Stimulated activated CD8-positive, alpha-beta memory T cell treated with anti-CD3 and anti-CD28 coated beads, Interleukin-15, amount 100 ng/mL, for 48 hours (primary cell): ENCODE measurements around the gene CDKN2C.
A peak's percentile ranks its signal among the peaks of the same experiment; 100 is the strongest.
"Not testable (repeated sequence)": the region's sequence is repeated elsewhere in the genome, so short reads cannot be mapped to it uniquely, and the experiment has no call there.

Experiments
- DNase-seq, 2 donors: peaks; one replicate each; pipeline ENCODE4 v3.0.0-alpha.2; 2020; ENCODE audit warnings: low read depth in 2 of 2

CDKN2C gene

DNA sequence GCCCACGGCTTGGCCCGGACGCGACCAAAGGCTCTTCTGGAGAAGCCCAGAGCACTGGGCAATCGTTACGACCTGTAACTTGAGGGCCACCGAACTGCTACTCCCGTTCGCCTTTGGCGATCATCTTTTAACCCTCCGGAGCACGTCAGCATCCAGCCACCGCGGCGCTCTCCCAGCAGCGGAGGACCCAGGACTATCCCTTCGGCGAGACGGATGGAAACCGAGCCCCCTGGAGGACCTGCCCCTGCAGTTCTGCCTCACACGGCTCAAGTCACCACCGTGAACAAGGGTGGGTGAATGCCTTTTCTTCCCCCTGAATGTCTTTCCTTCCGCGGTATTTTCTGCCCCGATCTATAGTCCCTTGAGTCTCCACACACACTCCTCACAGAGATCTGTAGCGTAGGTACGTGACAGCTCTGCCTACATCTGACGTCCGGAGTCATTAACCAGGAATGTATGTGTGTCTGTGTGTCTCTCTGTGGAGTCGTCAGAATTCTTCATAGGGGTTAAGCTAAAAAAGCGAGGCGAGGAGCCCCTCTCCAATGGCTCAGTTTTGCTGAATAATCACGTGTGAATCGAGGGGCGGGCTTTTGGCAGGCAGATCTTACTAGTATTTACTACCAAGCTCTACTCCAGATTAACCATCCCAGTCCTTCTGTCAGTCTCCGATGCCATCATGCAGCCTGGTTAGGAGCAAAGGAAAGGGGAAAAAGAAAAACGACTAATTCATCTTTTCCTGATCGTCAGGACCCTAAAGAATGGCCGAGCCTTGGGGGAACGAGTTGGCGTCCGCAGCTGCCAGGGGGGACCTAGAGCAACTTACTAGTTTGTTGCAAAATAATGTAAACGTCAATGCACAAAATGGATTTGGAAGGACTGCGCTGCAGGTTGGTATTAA is at the start of gene CDKN2C:
Gene CDKN2C, plus strand, starts transcription at position 635 of the 898 bp plus-strand sequence. Its CDS starts 124 bp downstream, at position 759.
- peak in 1 of 2 donors; percentile 15 for DNase-seq

DNA sequence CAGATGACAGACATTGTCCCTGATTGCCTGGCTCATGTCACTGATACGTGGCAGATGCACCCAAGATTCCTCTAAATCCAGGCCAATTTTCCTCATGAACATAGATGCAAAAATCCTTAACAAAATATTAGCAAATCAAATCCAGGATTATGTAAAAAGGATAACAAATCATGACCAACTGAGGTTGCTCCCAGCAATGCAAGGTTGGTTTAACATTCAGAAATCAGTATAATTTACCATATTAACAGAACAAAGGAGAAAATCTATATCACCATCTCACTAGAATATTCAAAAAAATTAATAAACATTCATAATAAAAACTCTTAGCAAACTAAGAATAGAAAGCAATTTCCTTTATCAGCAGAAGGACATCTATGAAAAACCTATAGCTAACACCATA is 49.6 kb upstream of the CDKN2C start:
- DNase-seq = no peak

DNA sequence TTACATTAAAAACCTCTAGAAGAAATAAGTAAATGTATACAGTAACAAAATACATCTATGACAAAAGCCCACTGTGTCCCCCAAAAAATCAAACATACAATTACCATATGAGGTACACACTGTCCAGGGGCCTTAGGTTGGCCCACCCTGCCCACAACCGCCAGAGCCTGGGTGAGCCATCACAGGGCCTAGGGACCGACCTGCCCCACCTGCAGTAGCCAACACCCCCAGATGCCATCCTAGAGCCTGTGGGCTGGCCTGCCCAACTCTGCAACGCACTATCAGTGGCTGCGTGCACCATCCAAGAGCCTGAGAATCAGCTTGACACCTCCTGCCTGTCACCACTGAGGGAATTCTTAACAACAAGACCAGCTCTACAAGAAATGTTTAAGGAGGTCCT is 49.0 kb upstream of the CDKN2C start:
- DNase-seq = no peak

DNA sequence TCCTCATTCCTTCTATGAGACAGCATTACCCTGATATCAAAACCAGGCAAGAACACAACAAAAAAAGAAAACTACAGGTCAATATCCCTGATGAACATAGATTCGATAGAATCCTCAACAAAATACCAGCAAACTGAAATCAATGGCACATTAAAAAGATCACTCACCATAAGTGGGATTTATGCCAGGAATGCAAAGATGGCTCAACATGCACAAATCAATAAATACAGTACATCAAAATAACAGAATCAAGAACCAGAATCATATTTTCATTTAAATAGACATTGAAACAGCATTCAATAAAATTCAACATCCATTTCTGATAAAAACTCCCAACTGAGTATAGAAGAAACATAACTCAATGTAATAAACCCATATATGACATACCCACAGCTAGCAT is 46.5 kb upstream of the CDKN2C start:
- DNase-seq = no peak

DNA sequence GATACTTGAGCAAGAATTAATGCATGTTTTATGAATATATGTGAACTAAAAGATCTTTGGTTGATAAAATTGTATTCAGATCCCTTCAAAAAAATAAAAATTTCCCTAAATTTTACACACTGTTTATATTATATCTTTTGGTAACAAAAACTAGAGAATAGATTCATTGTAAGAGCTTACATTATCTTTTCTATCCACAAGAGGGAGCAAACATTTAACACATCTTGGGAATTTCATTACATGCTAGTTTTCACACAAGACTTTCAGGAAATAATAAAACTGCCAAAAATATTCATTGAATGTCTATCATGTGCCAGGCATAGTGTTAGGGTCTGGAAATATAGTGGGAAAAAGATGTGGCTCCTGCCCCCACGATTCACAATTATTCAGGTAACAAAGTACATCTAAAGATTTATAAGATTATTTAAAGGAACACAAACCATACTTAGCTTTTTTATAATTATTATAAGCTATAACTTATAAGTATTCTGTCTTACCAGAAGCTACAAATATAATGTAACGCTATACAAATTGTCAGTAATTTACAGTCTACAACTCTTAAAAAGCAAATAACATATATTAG is 40.6 kb upstream of the CDKN2C start:
- DNase-seq = no peak

DNA sequence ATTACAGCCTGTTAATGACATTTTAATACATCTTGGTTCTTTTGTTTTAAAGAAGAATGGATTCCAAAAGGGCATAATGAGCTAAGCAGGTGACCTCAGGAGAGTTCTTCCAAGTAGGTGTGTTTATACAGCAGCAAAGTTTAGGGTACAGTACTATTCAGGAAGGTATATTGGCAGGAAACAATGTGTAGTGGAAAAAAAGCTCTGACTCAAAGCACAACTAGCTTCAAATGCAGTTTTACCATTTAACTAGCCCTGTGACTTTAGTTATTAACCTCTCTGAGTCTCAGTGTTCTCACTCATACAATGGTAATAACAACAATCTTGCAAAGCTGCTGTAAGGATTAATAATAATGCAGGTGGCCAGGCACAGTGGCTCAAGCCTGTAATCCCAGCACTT is 39.9 kb upstream of the CDKN2C start:
- no peak for DNase-seq

DNA sequence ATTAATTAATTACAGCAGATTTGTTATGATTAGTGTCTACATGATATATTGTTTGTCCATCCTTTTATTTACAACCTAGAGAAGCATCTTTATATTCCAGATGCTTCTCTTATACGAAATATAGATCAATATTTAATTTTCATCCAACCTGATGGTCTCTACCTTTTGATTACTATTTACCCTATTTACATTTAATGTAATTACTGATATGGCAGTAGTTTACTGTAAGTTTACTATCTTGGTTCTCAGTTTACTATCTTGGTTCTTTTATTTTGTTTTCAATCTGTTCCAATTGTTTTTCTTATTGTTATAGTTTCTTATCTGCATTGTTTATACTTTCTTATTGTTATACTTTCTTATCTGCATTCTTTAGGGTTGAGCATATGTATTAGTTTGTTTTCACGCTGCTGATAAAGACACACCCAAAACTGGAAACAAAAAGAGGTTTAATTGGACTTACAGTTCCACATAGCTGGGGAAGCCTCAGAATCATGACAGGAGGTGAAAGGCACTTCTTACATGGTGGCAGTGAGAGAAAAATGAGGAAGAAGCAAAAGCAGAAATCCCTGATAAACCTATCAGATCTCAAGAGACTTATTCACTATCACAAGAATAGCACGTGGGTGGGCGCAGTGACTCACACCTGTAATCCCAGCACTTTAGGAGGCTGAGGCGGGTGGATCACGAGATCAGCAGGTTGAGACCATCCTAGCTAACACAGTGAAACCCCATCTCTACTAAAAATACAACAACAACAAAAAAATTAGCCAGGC is 38.9 kb upstream of the CDKN2C start:
- DNase-seq = peak in 1 of 2 donors; percentile 5

DNA sequence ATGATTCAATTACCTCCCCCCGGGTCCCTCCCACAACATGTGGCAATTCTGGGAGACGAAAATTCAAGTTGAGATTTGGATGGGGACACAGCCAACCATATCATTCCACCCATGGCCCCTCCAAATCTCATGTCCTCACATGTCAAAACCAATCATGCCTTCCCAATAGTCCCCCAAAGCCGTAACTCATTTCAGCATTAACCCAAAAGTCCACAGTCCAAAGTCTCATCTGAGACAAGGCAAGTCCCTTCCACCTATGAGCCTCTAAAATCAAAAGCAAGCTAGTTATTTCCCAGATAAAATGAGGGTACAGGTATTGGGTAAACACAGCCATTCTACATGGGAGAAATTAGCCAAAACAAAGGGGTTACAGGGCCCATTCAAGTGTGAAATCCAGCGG is 38.0 kb upstream of the CDKN2C start:
- DNase-seq = not testable (repeated sequence)

DNA sequence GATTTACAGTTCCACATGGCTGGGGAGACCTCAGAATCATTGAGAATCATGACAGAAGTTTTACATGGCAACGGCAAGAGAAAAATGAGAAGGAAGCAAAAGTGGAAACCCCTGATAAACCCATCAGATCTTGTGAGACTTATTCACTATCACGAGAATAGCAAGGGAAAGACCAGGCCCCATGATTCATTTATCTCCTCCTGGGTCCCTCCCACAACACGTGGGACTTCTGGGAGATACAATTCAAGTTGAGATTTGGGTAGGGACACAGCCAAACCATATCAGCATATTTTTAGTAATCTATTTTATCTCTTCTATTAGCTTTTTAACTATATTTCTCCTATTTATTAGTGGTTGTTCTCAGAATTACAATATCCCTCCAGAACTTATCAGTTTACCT is 36.3 kb upstream of the CDKN2C start:
- not testable (repeated sequence) for DNase-seq

DNA sequence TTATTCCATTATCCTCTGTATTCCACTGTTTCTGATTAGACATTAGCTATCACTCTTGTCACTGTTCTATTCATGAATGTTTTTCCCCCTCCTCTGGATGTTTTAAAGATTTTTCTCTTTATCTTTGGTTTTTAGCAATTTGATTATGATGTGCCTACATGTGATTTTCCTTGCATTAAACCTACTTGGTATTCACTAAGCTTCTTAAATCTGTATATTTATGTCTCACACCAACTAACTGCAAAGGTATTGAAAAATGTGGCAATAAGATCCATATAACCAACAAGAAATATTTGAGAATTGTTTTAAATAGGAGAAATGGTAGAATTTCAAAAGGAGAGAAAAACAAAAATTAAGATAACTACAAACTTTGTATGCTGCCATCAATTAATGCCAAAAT is 35.2 kb upstream of the CDKN2C start:
- no peak for DNase-seq

DNA sequence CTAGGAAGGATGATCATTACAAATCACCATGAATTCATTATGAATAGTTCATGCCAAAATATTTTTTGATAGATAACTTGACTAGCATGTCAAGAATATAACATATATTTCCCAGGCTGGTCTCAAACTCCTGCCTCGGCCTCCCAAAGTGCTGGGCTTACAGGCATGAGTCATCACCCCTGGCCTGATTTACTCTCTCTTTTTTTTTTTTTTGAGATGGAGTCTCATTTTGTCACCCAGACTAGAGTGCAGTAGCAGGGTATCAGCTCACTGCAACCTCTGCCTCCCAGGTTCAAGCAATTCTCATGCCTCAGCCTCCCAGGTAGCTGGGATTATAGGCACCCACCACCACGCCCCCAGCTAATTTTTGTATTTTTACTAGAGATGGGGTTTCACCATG is 34.8 kb upstream of the CDKN2C start:
- not testable (repeated sequence) for DNase-seq

DNA sequence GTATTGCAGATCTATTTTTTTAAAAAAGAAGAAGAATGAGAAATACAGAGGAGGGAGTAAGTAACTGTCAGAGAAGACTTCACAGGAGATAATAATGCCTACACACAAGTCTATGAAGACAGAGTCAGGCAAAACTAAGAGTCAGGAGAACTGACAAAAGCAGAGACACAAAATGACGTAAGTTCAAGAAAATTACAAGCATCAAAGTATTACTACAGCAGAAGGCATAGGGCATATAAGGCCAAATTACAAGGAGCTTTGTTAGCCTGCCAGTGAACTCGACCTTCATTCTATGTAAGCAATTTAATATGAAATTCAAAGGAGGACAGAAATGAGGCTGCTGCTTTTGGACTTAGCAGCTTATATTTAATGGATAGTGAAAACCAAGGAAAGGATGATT is 33.7 kb upstream of the CDKN2C start:
- DNase-seq = no peak

DNA sequence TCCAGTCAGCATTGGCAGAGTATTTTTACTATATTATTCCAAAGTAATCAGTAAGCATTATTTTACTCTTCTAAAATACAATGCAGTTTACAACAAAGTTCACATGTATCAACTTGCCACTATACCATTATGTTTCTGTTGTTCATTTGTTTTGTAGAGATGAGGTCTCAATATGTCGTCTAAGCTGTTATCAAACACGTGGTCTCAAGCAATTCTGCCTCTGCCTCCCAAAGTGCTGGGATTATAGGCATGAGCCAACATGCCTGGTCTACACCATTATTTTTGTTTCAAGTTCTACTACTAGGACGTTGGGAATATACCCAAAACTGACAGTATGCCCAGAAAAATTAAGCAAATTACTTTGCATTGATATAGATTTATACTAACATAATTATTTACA is 29.8 kb upstream of the CDKN2C start:
- no peak for DNase-seq

DNA sequence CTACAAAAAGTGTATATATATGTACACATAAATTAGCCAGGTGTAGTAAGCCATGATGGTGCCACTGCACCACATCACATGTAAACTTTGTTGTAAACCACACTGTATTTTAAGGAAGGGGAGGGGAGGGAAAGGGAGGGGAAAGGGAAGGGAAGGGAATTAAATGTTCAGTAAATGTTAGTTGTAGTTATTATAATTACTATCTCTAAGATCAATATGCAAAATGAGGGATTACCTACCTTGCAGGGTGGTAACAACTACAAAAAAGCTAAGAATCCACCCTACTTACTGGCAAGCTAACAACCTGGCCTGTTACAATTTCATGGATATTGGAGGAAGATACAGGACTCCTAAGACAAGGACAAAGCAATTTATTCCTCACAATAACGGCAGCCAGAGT is 27.7 kb upstream of the CDKN2C start:
- no peak for DNase-seq

DNA sequence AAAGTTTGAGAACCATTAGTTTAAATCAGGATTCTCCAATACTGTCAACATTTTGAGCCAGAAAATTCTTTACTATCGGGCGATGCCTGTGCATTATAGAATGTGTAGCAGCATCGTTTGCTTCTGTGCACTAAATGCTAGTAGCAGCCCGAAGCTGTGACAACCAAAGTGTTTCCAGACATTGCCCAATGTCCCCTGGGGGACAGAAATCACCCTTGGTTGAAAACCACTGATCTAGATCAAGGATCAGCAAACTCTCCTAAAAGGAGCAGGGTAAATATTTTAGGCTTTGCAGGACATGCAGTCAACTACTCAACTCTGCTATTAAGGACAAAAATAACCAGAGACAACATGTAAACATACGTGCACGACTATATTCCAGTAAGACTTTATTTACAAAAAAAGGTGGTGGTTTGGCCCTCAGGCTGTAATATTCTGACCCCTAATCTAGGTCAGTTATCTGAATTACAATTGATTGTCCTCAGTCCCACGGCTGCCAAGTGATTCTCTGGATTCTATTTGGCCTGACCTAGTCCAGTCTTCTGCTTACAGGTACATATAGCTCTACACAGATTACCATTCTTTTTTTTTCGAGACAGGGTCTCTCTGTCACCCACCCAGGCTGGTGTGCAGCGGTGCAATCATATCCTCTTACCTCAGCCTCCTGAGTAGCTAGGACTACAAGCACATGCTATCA is 20.6 kb upstream of the CDKN2C start:
- DNase-seq = no peak

DNA sequence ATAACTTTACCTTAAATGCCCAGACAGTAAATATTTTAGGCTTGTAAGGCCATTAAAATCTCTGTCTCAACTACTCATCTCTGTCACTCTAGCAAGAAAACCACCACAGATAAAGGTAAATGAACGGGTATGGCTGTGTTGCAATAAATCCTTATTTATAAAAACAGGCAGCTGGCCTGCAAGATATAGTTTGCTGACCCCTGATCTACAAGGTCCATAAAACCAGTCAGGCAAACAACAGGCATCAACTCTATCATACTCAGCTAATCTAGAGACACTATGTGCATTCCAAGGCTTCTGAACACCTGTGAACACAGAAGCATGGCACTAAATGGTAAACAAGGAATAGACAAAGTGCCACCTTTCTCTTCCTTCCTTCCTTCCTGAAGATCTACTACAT is 19.6 kb upstream of the CDKN2C start:
- DNase-seq = no peak

DNA sequence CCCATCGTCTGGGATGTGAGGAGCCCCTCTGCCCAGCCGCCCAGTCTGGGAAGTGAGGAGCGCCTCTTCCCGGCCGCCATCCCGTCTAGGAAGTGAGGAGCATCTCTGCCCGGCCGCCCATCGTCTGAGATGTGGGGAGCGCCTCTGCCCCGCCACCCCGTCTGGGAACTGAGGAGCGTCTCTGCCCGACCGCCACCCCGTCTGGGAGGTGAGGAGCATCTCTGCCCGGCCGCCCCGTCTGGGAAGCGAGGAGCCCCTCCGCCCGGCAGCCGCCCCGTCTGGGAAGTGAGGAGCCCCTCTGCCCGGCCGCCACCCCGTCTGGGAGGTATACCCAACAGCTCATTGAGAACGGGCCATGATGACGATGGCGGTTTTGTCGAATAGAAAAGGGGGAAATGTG is 17.5 kb upstream of the CDKN2C start:
- DNase-seq = not testable (repeated sequence)

DNA sequence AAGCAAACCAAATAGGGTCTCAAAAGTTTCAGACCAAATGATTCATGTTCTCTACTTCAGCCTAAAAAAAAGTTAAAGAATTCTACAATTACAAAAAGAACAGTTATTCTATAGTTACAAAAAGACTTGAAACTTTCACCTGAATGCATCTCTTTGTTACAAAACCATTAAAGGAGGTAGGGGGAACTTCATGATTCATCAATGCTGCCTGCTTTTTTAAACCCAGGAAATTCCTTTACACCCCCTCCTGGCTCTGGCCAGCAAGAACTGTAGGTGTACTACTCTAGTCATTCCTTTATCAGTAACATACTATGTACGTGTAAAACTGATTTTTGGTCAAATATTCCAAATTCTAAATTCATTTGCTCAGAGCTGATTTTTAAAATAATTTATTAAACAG is 14.9 kb upstream of the CDKN2C start:
- no peak for DNase-seq

DNA sequence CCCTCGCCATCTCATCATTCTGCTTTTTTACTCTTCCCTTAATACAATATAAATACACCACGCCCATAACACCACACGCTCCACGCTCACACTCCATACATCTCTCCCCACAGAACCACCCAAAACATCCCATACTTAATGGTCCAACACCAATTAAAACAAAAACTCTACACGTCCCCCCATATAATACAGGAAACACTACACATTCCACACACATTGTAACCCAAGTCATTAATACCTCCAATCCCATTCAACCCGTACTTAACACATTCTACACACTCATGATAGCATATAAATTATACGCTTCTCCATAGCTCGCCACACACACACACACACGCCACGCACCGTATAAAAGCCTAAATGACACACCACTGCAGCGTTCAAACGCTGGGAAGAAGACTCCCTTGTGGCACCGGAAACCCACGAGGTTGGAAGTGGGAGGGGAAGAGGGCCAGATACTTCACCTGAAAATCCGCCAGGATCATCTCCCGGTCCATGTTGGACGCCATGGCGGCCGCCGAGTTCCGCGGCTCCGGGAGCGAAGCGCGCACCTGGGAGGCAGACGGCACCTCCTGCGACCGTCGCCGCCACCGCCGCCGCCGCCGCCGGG is 10.6 kb upstream of the CDKN2C start:
- no peak for DNase-seq

DNA sequence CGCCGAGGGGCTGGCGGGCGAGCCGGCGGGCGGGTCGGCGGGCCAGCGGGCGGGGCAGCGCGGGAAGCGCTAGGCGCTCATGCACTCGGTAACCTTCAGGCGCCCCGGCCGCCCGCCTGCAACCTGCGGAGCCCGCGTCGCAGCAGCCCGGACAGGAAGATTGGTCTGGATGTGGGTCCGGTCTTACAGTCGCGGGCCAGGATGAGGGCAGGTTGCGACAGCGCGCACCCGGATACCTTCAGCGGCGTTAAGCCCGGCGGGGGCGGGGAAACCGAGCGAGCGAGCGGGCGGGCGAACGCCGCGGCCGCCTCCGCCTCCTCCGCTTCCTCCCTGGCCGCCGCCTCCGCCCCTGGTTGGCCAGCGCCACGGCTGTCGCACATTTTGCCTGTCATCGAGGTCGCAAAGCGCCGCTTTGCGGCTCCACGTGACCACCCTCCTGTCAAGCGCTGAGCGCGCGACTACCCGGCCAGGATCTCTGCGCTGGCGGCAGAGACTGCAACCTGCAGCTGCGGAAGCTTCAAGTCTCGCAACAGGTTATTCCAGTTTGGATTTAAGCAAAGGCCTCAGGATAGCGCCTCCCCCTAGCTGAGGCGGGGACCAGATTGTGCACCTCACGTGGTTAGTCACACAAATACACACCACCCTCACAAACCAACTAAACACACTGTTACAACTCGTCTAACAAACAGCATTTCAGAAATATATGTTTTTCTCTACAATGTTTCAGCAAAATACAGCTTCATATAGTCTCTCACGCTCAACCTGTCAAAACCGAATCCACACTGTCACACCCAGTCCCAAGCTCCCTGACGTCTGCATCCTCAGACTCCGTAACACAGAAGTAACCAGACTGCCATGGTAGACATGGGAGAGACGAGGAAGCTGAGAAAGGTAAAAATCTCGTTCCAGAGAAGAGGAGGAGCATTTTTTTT is 9.9 kb upstream of the CDKN2C start, which contains the start of gene FAF1:
Gene FAF1, minus strand, starts transcription at position 355 of the 932 bp plus-strand sequence. CDS start 456 bp downstream, outside the sequence.
- peak; percentile 95 to 96 for DNase-seq
